Uterus (tissue), 4 donors: ENCODE data around the gene CD46. TPM values are rescaled to one million over a fixed set of nuclear protein-coding genes. Genes with fewer than 3 reads are reported as not detected.
A peak's percentile ranks its signal among the peaks of the same experiment; 100 is the strongest.

Experiments
- DNase-seq, 2 donors: peaks; one replicate each; pipeline ENCODE4 v3.0.0-alpha.2; 2019 to 2020
- H3K27ac ChIP-seq, 2 donors: fragments of 200-600 bp; sonication (generic); 1 replicate in 1 of 2; 2 replicates in 1 of 2; pipeline ENCODE4 v1.5.1; 2016 to 2018
- H3K27me3 ChIP-seq, 2 donors: fragments of 200-600 bp; sonication (generic); one replicate each; pipeline ENCODE4 v1.5.1; 2018 to 2019; ENCODE audit warnings: control low read depth in 1 of 2
- H3K36me3 ChIP-seq, 2 donors: fragments of 200-600 bp; sonication (generic); one replicate each; pipeline ENCODE4 v1.5.1; 2019; ENCODE audit warnings: control low read depth in 1 of 2
- H3K4me1 ChIP-seq, 2 donors: fragments of 200-600 bp; sonication (generic); one replicate each; pipeline ENCODE4 v1.5.1; 2018 to 2019; ENCODE audit warnings: control low read depth in 1 of 2
- H3K4me3 ChIP-seq, 2 donors: fragments of 200-600 bp; sonication (generic); 1 replicate in 1 of 2; 2 replicates in 1 of 2; pipeline ENCODE4 v1.5.1; 2018 to 2019; ENCODE audit warnings: mild to moderate bottlenecking in 1 of 2
- H3K9me3 ChIP-seq, 2 donors: fragments of 200-600 bp; sonication (generic); one replicate each; pipeline ENCODE4 v1.5.1; 2019; ENCODE audit warnings: control low read depth in 1 of 2
- CTCF ChIP-seq, 4 experiments: fragments of 200-600 bp in 2 of 4; fragments of 450-650 bp in 2 of 4; sonication (generic) in 2 of 4; IDR thresholded peaks; one replicate each; pipeline ENCODE4 v1.5.1; 2016 to 2019; ENCODE audit warnings: antibody characterized with exemption in 4 of 4, mild to moderate bottlenecking in 2 of 4, moderate library complexity in 1 of 4
- POLR2A ChIP-seq, 2 donors: fragments of 450-650 bp; IDR thresholded peaks; one replicate each; pipeline ENCODE4 v1.6.1; 2016; ENCODE audit warnings: antibody characterized with exemption in 2 of 2, mild to moderate bottlenecking in 1 of 2, moderate library complexity in 1 of 2
- intact Hi-C: fragments of 100-400 bp; cut with DNase I; formaldehyde crosslinking; loops from one replicate; pipeline ENCODE4 v1.15.1; 2023; ENCODE audit warnings: low total_unique reads
- microRNA counts, 2 donors: library from miRNA; unstranded; fragments of <30 nt; microRNA quantifications; one replicate each; lab custom pipeline; 2016 to 2017
- small RNA-seq: library from RNA; depleted of rRNA; stranded (forward); fragments of <200 nt; gene quantifications from one replicate; pipeline ENCODE3, GENCODE V24; 2016
- total RNA-seq, 4 donors: library from RNA; depleted of rRNA in 3 of 4; stranded (reverse); fragments of >200 nt in 3 of 4; gene quantifications; one replicate each; pipeline versions ENCODE4 v1.1.0 to v1.2.4, GENCODE V29; 2014 to 2023
- donor health status: DM: yes; HTN: yes; CAD: no.

CD46 gene
- total RNA-seq, 4 donors from 2014 or later: 118 to 195 (median 174) TPM

DNA sequence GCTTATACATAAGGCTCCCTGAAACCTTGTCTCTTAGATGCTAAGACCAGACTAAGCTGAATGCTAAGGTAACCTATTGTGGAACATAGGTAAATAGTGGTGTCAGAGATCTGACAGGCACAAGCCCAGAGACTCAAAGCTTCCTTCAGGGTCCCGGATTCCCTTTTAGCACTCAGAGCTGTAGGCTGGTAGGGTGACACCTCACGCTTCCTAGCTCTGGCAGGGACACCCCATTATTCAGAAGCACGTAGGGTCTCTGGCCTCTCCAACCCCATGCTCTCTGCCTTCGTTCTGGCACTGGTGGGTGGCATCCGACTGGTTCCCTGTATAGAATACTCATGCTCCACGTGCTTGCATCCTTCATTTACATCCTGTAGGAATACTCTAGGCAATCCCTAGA lies 90.7 kb downstream of the CD46 start:
- Histone ChIP-seq H3K36me3 (no peaks in the 10 kb centered on the region), H3K27me3 (no peaks in the 10 kb centered on the region), H3K27ac (peak overlapping the region; percentile 39 to 46), H3K9me3 (no peaks in the 10 kb centered on the region), H3K4me3 (no peak overlapping the region), H3K4me1 (peaks cover 5 to 10% of the 10 kb centered on the region in 2 donors)
- DNase-seq: no peak
- TF ChIP-seq POLR2A (IDR thresholded peaks at IDR 0.05): no peak
- TF ChIP-seq CTCF (IDR thresholded peaks at IDR 0.05): no peak
- intact Hi-C loops: no loop called here

- no peak overlapping the region for H3K4me3 ChIP-seq
- no peaks in the 10 kb centered on the region for H3K36me3 ChIP-seq
- intact Hi-C loops: no loop called here
- no peak for DNase-seq
- TF ChIP-seq CTCF (IDR thresholded peaks at IDR 0.05) (no peak), POLR2A (IDR thresholded peaks at IDR 0.05) (no peak)
- H3K27ac ChIP-seq: peak overlapping the region in 1 of 2 donors; percentile 5
- H3K4me1 ChIP-seq: peaks cover 3 to 5% of the 10 kb centered on the region in 2 donors
- no peaks in the 10 kb centered on the region for H3K27me3 ChIP-seq
- H3K9me3 ChIP-seq: no peaks in the 10 kb centered on the region
Observed at GRCh38 chr1:207844371-207844770, 92.5 kb downstream of the CD46 start.

MicroRNAs within 50 kb of the gene (microRNA counts, 767-probe panel; counts per million panel counts)
- microRNA hsa-miR-29b-3p (lab: Ali Mortazavi, UCI) (8,344 to 9,434 counts per million in 2 donors), microRNA hsa-miR-29c-3p (lab: Ali Mortazavi, UCI) (6,781 to 8,012 counts per million in 2 donors)

Small RNA genes within 50 kb of the gene (small RNA-seq; reads per million reads assigned to genes)
- gene RNA5SP534: not detected

Other genes with a start within 250 kb of the CD46 start
- under 1 TPM in 1 of 4 donors, not detected in 3; 0.14 TPM for gene CR1L, start 106.9 kb upstream of the CD46 start, total RNA-seq
- gene CD34, start 159.1 kb downstream of the CD46 start, total RNA-seq: 100 to 1,000 TPM in 2 of 4 donors, 10 to 100 TPM in 2; 39.2 to 135 (median 81.2) TPM